ENCODE data around the gene CALHM2.

Gene CALHM2

GRCh38 chr10:103451091-103451813, 918 bp downstream of the CALHM2 start:
- DNase-seq: peak in 4 of 56 donors; percentile 16 to 28 (median 23)

DNA sequence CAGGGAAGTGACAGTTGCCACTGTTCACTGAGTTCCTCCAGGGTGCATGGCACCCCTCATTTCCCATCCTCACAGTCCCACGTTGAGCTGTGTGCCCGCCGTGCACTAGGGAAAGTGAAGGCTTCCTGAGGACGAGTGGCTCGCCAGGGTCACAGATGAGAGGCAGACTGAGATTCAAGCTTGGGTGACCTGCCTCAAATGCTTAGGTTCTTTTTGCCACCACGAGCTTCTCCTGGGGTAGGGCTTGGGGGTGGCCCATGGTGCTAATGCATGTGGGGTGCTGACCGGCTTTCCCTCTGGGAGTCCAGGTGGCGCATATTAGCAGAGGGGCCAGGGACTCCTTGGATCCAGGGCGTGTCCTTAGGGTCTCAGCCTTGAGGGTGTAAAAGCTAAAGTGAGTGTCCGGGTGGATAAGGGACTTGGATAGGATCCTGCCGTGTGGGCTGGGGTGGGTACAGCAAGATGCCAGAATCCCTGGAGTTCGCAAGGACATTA, 1.9 kb downstream of the CALHM2 start:
- no peak for DNase-seq

DNA sequence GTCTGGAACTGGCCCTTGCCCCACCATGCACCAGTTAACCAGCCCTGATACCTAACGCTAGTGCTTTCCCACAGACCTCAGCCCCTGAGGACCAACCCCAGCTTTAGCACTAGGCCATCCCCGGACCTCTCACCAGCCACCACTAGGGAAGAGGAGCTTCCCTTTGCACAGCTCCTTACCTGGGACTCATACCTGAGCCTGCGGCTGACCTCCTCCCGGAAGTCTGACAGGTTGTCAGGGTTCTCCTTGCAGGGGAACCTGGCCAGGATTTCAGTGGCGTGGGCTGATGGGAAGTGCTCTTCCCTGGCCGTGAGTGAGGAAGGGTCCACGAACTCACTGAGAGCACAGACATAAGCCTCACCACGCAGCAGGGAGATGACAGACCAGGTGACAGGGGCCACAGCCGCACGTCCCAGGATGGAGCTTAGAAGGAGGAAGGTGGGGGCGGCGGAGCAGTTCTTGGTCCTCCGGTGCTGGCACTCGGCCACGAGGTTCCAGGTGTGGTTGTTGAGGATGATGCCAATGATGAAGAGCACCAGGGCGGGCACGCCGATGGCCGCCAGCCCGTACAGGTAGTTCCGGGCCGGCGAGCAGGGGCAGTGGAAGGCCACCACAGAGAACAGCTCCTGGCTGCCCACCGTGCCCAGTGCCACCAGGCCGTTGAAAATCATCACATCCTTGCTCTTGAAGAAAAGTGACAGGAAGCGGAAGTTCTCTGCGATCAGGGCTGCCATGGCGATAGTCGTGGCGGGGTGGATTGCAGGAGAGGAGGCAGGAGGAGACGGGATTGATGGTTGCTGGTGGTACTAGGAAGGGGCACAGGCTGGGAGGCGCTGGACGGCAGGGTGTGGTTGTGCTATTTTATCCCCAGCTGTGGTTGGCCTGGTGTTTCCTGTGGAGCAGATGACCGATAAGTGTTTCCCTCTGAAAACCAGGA, 2.7 kb downstream of the CALHM2 start:
- no peak for DNase-seq

GRCh38 chr10:103448746-103449145, 3.4 kb downstream of the CALHM2 start:
- DNase-seq: no peak

GRCh38 chr10:103447187-103447586, 5.0 kb downstream of the CALHM2 start:
- DNase-seq: no peak

DNA sequence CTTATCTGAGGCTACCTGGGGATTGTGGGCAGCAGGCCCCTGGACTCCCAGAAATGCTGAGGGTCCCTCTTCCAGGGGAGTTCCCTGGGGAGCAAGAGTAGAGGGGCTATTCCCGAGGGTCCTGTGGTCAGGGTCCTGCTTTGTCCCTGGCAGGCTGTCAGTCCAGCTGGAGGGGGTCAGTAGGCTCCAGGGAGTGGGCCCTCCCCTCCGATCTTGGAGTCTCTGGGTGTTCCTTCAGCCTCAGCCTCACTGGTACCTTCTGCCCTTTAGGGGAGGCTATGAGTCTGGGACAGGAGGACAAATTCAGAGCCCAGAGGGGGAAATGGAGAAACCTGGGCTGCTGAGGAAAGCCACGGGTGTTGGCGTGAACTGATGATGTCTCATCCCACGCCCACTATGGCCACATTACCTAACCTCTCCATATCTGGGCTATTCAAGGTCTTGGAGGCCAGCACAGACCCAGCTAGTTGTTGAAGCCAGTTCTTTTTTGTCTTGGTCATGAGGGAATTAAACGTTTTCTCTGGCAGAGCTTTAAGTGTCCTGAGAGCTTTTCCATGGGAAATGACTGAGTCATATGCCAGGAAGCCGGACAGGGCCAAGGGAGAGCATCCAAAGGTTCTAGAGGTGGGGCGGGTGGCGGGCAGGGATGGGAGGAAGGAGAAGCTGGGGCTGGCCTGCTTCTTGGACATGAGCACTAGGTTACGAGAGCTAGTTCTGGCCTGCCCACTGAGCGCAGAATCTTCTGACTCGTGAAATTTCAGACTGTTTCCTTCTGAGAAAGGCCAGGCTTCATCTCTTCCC, 6.2 kb downstream of the CALHM2 start:
- DNase-seq: no peak

GRCh38 chr10:103445366-103445765, 6.8 kb downstream of the CALHM2 start:
- no peak for DNase-seq

DNA sequence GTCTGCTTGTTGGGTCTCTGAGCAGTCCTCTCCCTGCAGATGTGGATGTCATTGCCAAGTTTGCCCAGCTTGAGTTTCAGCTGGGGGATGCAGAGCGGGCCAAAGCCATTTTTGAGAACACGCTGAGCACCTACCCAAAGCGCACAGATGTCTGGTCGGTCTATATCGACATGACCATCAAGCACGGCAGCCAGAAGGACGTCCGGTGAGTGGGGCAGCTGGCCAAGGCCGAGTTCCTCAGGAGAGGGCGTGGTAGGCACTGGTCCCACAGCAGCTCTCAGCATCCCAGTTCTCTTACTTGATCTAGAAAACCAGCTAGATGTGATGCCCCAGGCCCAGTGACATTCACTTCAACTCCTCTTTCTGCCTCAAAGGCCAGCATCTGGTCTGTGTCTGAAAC, 7.7 kb downstream of the CALHM2 start:
- DNase-seq: no peak

DNA sequence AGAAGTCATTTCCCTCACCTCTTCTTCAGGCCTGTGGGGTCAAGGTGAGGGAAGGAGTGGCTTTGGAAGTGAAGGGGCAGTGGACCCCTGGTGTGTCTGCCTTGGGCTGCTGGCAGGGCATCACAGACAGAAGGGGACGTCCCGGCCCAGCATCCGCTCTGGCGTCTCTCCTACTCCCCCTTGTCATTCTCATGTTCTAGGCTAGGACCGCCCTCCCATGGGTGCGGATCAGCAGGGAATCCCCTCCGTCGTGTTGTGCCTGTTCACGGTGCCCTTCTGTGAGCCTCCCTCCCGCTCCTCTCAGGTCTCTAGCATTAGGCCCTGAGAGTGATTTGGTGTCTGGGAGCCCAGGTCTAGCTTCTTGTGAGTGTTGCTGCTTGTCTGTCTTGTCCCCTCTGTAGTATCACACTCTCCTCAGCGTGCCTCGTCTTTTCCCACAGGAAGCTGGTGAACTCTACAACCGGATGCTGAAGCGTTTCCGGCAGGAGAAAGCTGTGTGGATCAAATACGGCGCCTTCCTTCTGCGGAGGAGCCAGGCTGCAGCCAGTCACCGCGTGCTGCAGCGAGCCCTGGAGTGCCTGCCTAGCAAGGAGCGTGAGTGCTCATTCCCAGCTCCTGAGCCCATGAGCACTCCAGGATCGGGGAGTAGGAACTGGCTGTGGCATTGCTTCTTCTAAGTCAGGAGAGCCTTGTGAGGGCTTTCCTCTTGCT, 8.5 kb downstream of the CALHM2 start:
- no peak for DNase-seq

DNA sequence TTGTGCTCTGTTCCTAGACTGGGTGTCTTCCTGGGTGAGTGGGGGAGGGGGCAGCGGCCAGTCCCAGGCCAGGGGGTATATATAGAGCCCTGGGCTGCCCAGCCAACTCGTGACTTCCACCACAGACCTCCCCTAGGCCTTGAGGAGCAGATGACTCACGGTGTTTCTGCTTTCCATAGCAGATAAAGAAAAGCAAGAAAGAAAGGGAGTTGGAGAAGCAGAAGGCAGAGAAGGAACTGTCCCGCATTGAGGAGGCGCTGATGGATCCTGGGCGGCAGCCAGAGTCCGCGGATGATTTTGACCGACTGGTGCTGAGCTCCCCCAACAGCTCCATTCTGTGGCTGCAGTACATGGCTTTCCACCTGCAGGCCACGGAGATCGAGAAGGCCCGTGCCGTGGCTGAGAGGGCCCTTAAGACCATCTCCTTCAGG, 10.1 kb downstream of the CALHM2 start:
- DNase-seq: peak in 3 of 56 donors; percentile 5 to 30 (median 15)

- DNase-seq: no peak
Observed at GRCh38 chr10:103441611-103442010, 10.6 kb downstream of the CALHM2 start.

DNA sequence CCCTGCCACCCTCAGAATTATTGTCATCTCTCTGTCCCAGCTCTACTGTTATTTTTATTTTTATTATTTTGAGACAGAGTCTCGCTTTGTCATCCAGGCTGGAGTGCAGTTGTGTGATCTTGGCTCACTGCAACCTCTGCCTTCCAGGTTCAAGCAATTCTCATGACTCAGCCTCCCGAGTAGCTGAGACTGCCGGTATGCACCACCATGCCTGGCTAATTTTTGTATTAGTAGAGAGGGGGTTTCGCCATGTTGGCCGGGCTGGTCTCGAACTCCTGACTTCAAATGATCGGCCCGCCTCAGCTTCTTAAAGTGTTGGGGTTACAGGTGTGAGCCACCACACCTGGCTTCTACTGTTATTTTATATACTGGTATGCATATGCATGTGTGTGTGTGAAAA, 11.0 kb downstream of the CALHM2 start:
- DNase-seq: no peak

DNA sequence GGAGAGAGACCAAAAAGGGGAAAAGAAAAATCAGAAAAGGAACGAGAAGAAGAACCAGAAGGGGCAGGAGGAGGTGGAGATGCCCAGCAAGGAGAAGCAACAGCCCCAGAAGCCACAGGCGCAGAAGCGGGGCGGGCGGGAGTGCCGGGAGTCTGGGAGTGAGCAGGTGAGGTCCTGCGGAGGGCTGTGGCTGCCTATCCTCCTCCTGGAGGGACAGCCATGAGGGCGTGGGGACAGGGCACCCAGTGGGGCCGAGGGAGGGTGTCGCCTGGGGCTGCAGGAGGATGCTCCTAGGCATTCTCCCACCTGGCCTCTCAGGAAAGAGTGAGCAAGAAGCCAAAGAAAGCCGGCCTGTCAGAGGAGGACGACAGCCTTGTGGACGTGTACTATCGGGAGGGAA, 11.8 kb downstream of the CALHM2 start:
- DNase-seq: no peak

- no peak for DNase-seq
Observed at GRCh38 chr10:103439776-103440175, 12.4 kb downstream of the CALHM2 start.

DNA sequence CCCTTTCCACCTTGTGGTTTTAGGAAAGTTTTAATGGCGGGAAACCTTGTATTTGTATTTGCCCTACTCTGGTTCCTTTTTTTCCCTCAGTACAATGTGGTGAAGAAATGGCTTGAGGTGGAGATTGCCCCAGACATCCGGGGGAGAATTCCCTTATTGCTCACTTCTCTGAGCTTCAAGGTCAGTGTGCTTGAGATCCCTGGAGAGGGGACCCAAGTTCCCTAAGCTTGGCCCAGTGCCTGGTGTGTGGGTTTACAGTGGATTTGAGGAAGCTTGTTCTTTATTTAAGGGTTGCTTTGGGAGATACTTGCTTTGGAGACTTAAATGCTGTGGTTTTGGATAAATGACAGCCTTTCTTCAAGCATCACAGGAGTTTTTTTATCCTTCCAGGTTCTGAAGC, 18.3 kb downstream of the CALHM2 start:
- no peak for DNase-seq

- DNase-seq: no peak
Observed at GRCh38 chr10:103431902-103432301, 20.3 kb downstream of the CALHM2 start.

- DNase-seq: no peak
Observed at GRCh38 chr10:103429647-103430046, 22.5 kb downstream of the CALHM2 start.

GRCh38 chr10:103428989-103429643, 23.1 kb downstream of the CALHM2 start:
- no peak for DNase-seq

- DNase-seq: no peak
Observed at GRCh38 chr10:103427866-103428265, 24.3 kb downstream of the CALHM2 start.

- DNase-seq: no peak
Observed at GRCh38 chr10:103423748-103424147, 28.4 kb downstream of the CALHM2 start.

All from amygdala (tissue), 56 donors.